Astrocyte of the cerebellum (primary cell): ENCODE results near the gene CA12.
"Not testable (repeated sequence)": the region's sequence is repeated elsewhere in the genome, so short reads cannot be mapped to it uniquely, and the experiment has no call there.

Source experiments
- DNase-seq: peaks from one replicate; pipeline ENCODE4 v3.0.0-alpha.2; 2011; ENCODE audit warnings: low read depth
- H3K4me3 ChIP-seq: 2 replicates; pipeline ENCODE4 v1.5.1; 2011; ENCODE audit warnings: mild to moderate bottlenecking, low read depth, low read length, moderate library complexity
- in situ Hi-C: cut with HindIII; loops from 2 replicates; pipeline ENCODE4 v1.10.0; 2017; ENCODE audit warnings: low sequenced_read_pairs
- TF ChIP-seq, protein P1 (sequence below): IDR thresholded peaks from 2 replicates; pipeline ENCODE4 v1.5.1; 2012; ENCODE audit warnings: low read length, low read depth, moderate library complexity, mild to moderate bottlenecking; ENCODE audit errors: missing control alignments

The CA12 gene

DNA sequence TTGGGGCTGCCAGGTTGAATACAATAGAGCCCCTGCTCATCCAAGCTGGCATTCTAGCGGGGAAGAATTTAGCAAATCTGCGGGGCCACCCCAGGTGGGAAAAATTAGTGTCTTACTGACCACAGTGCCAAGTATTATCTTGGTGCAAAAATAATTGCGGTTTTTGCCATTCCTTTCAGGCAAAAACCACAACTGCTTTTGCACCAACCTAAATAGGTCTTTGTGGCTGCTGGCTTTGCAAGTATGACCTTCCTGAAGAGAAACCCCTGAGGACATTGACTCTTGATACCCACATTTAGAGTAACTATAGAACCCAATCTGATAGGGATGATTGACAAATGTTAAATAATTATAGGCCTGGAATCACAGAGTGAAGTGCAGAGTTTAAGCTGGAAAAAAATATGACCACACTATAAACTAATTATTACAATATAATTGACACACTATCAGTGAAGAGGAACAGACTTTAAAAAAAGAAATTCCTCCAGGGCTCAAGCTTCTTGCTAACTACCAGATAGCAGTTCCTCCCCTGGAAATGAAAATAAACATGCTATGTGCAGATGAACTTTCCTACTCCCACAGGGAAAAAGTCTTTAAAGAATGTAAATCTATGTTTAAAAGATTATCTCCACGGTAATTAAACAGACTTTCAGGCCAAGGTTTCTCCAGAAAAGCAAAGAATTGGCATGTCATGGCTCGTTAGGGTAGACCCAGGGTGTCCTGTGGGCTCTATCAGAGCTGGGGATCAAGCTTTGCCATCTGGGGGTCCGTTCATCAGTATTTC is 34.4 kb downstream of the CA12 start:
- in situ Hi-C loops, result no loop called here
- H3K4me3 ChIP-seq, result no peak overlapping the region
- TF ChIP-seq, protein P1, sequence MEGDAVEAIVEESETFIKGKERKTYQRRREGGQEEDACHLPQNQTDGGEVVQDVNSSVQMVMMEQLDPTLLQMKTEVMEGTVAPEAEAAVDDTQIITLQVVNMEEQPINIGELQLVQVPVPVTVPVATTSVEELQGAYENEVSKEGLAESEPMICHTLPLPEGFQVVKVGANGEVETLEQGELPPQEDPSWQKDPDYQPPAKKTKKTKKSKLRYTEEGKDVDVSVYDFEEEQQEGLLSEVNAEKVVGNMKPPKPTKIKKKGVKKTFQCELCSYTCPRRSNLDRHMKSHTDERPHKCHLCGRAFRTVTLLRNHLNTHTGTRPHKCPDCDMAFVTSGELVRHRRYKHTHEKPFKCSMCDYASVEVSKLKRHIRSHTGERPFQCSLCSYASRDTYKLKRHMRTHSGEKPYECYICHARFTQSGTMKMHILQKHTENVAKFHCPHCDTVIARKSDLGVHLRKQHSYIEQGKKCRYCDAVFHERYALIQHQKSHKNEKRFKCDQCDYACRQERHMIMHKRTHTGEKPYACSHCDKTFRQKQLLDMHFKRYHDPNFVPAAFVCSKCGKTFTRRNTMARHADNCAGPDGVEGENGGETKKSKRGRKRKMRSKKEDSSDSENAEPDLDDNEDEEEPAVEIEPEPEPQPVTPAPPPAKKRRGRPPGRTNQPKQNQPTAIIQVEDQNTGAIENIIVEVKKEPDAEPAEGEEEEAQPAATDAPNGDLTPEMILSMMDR, result no peak
- DNase-seq, result no peak

DNA sequence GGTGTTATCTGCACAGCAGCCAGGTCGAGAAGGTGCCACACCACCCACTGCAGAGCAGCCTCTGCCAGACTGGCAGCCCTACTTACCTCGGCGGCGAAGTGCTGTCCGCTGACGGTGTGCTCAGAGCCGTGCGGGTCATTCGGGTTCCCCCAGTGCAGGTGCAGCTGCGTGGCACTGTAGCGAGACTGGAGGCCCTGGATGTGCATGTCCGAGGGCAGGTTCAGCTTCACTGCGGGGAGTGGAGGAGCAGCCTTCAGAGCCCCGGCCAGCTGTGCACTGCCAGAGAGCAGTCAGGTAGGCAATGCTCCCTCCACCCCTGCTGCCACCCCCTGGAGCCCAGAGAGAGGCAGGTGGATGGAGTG is 36.3 kb downstream of the CA12 start:
- in situ Hi-C loops, result no loop called here
- H3K4me3 ChIP-seq, result no peak overlapping the region
- TF ChIP-seq, protein P1, result no peak
- DNase-seq, result no peak

DNA sequence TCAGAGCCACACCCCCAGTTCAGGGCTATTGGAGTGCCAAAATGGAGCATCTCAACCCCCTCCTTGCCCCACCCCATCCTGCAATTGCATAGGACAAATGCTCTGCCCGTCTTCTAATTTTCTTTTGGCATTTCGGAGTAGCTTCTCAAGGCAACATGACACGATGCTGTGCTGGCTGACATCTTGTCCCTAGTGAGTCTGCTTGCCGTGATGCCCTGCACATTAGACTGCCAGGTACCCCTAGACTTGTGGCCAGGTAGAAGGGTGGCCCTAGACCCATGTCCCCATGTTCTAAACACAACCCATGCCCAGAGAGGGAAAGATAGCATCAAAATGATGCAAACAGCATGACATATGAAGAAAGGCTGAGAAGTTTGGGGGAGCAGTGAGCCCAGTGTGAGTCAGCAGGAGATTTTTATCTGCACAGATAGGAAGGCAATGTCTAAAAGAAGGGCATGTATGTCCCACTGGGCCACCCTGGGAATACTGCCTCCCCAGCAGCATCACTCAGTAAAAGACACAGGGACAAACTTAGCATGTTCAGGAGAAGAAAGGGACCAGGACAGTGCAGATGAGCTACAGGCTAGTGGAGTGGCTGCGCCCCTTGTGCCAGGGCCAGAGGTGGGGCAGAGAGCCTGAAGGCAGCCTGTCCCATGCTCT is 36.8 kb downstream of the CA12 start:
- TF ChIP-seq, protein P1, result no peak
- in situ Hi-C loops, result no loop called here
- DNase-seq, result no peak

GRCh38 chr15:63342996-63343562 is 38.6 kb downstream of the CA12 start:
- in situ Hi-C loops, H3K4me3 ChIP-seq: not testable (repeated sequence)
- peak; percentile 9 for DNase-seq

More for the DNA sequence above, 36.8 kb downstream of the CA12 start:
- no peak overlapping the region for H3K4me3 ChIP-seq

DNA sequence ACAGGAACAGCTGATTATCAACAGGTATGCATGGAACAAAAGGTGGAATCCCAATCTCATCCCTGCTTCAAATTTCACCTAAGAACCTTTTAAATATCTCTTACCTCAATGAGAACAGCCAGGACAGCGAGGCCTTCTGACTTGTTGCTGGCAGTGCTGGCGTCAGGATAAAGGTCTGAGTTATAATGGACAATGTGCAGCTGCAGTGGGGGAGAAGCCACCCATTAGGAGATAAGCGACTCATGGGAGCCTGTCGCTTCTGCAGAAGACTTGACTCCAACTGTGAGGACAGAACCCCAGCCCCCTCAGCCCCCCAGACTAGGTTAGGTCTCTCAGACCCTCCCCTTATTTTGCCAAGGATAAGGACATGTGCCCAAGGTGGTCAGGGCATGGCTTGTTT is 39.7 kb downstream of the CA12 start:
- TF ChIP-seq, protein P1, result no peak
- in situ Hi-C loops, result no loop called here

GRCh38 chr15:63340878-63341277 is 40.8 kb downstream of the CA12 start:
- no peak overlapping the region for H3K4me3 ChIP-seq
- TF ChIP-seq, protein P1, result no peak
- in situ Hi-C loops, result no loop called here
- no peak for DNase-seq

More for the DNA sequence above, 39.7 kb downstream of the CA12 start:
- no peak for DNase-seq
- H3K4me3 ChIP-seq, result no peak overlapping the region

DNA sequence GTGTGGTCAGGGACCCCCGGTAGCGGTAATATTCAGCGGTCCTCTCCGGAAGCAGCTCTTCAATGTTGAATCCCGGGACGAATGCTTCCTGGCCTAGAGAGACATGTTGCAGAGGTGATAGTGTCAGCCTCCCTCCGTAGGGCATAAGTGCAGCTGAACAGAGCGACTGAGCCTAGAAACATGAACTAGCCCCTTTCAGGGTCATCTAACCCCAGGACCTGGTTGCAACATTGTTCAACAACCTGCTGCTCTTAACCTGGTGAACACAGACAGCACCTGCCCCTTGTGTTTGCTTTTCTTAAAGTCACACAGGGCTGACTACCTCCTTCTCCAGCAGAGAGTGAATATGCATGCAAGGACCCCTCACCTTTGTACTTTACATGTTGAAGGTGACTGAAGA is 41.3 kb downstream of the CA12 start:
- in situ Hi-C loops, result no loop called here
- TF ChIP-seq, protein P1, result no peak
- no peak for DNase-seq
- H3K4me3 ChIP-seq, result no peak overlapping the region
